GM21717 (cell line): ENCODE results near the gene NUMB.

ENCODE experiments used
- ATAC-seq: cut with Tn5 transposase; IDR thresholded peaks from one replicate; pipeline ENCODE4 v1.9.1; 2021; ENCODE audit warnings: mild to moderate bottlenecking, moderate library complexity; ENCODE audit not compliant: unreplicated experiment

Gene NUMB

DNA sequence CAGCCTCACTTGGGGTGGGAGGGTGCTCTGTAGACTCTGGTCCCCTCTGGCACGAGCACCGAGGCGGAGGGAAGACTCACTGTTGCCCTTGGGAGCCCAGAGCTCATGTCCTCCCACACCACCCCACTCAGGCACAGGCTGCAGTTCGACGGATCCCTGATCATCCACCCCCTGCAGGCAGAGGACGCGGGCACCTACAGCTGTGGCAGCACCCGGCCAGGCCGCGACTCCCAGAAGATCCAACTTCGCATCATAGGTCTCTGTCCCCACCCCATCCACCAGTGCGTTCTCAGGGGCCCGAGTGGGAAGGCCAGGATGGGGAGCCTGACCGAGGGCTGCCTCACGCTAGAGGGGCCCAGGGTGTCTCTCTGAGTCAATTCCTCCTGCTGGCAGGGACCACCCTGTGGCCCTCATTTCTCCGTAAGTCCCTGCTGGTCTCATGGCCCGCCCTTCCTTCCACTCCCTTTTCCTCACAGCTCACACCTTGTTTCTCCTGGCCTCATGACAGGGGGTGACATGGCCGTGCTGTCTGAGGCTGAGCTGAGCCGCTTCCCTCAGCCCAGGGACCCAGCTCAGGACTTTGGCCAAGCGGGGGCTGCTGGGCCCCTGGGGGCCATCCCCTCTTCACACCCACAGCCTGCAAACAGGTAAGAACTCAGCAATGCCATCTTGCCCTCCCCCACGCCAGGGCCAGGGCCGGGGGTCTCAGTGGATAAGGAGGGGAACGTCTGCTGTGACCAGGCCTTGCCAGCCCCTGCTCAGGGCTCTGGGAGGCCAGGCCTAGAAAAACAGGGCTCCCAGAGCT is 194.1 kb downstream of the NUMB start:
- no peak for ATAC-seq

DNA sequence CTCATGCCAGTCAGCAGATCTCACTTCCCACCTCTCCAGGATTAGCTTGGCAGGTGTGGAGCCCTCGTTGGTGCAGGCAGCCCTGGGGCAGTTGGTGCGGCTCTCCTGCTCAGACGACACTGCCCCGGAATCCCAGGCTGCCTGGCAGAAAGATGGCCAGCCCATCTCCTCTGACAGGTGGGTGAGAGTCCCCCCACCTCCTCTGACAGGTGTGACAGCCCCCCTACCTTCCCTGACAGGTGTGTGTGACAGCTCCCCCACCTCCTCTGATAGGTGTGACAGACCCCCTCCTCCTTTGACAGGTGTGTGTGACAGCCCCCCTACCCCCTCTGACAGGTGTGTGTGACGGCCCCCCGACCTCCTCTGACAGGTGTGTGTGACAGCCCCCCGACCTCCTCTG is 194.7 kb downstream of the NUMB start:
- ATAC-seq, result no peak

DNA sequence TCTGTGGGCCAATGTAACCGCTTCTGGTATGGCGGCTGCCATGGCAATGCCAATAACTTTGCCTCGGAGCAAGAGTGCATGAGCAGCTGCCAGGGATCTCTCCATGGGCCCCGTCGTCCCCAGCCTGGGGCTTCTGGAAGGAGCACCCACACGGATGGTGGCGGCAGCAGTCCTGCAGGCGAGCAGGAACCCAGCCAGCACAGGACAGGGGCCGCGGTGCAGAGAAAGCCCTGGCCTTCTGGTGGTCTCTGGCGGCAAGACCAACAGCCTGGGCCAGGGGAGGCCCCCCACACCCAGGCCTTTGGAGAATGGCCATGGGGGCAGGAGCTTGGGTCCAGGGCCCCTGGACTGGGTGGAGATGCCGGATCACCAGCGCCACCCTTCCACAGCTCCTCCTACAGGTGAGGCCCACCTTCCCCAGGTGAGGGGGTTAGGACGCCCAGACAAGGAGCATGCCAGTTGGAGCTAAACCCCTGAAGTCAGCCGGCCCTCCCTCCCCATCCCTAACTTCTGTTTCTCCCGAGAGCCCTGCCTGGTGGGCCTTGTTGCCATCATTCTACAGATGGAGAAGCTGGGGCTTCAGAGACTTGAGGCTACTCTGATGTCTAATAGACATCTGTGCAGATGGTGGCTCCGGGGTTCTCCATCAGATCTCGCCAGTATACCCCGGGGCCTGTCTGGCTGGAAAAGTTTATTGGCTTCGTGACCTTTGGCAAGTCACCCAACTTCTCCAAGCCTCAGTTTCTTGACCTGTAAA is 195.7 kb downstream of the NUMB start:
- no peak for ATAC-seq

DNA sequence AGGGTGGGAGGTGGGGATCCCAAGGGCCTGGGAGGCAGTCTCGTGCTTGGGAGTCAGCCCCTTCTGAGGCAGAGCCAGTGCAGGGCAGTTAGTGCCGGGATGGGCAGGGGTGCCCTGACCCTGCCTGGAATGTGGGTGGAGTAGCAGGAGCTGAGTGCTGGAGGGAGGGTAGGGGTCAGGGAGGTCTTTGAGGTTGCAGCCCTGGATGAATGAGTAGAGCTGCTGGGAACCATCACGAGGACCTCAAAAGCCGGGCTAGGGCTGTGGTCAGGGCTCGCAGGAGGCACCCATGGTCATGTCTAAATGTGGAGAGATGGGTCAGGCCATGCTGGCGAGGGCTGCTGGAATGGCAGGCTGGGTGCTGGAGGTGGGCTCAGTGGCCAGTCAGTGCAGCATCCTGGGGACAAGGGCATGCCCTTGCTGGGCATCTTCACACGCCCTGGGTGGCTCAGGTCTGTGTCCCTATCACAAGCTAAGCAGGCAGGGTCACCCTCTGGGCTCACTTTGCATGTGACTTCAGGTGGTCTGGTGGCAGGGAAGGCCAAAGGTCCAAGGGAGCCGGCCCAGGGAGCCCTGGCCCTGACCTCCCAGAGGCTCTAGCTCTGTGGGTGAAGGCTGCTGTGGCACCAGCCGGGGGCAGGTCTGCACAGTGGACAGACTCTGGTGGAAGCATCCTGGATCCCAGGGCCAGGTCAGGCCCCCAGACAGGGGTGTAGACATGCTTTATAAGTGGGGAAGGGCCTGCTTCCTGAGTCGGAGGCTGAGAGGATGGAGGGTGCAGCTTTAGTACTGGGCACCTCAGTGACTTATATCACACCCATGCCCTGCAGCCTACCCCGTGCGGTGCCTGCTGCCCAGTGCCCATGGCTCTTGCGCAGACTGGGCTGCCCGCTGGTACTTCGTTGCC is 196.6 kb downstream of the NUMB start:
- no peak for ATAC-seq

DNA sequence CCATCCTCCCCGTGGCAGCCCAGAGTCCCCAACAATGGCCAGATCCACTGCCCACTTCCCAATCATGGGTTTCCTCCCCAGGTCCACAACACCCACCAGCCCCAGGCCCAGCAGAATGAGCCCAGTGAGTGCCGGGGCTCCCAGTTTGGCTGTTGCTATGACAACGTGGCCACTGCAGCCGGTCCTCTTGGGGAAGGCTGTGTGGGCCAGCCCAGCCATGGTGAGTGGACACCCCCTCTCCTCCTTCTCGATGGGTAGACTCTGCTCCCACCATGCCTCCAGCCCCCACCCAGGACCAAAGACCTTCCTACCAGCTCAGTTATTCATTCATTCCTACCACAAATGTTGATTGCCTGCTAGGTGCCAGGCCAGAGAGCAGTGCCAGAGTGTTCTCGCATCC is 197.3 kb downstream of the NUMB start:
- ATAC-seq, result no peak

DNA sequence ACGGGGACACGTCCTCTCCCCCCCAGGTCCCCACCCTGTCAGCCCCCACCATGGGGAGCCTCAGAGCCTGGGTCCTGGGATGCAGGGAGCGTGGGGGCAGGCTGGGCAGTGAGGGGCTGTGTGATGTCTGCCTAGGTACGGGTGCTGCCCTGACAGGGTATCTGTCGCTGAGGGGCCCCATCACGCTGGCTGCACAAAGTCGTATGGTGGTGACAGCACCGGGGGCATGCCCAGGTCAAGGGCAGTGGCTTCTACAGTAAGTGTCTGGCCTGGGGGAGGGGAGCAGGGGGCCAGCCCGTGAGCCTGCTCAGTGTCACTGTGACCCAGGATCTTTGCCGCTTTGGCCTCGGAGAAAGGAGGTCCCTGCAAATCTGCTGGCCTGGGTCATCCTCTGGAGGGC is 197.8 kb downstream of the NUMB start:
- ATAC-seq, result no peak

DNA sequence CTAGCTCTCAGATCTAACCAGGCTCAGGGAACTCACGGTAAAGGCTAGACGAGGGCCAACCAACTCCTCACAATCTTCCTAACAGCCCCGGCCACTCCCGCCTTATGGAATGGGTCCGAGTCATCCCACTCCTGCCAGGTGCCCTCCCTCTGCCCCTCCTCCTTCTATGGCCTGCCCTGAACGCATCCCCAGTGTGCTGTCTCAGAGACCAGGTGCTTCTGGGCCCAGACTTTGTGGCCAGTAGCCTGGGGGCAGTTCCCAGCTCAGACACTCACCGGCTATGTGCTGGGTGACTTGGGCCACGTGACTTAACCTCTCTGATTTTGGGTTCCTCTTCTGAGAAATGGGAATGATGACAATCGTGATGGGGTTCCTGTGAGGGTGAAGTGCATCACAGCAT is 198.5 kb downstream of the NUMB start:
- no peak for ATAC-seq

DNA sequence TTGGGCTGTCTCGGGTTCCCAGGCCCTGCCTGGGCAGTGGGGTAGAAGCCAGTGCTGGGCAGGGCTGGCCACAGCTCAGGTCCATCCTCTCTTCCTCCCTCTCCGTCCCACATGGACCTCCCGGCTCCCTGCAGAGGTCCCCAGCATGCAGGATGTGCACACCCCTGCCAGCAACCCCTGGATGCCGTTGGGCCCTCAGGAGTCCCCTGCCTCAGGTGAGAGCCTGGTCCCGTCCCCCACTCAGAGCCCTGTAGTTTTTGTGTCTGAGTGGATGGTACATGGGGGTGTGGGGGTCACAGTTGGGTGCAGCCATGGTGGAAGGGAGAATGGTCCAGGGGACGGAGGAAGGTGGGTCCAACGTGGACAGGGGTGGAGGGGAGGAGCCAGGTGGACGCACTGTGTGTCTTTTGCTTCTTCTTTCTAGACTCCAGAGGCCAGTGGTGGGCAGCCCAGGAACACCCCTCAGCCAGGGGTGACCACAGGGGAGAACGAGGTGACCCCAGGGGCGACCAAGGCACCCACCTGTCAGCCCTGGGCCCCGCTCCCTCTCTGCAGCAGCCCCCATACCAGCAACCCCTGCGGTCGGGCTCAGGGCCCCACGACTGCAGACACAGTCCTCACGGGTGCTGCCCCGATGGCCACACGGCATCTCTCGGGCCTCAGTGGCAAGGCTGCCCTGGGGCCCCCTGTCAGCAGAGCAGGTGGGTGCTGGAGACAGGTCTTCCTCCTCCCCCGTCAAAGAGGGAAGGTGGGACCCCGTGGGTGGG is 199.3 kb downstream of the NUMB start:
- no peak for ATAC-seq

DNA sequence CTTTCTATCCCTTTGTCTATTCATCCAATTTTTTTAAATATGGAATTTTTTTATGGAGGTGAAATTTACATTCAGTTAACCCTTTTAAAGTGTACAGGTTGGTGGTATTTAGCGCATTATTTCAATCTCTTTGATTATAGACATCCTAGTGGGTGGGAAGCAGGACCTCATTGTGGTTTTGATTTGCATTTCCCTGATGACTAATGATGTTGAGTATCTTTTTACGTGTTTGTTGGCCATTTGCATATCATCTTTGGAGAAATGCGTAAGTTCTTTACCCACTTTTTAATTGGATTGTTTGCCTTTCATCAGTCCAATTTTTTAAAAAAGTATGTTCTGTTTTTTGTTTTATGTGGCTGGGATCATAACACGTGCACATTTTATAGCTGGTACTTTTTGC is 200.3 kb downstream of the NUMB start:
- no peak for ATAC-seq

DNA sequence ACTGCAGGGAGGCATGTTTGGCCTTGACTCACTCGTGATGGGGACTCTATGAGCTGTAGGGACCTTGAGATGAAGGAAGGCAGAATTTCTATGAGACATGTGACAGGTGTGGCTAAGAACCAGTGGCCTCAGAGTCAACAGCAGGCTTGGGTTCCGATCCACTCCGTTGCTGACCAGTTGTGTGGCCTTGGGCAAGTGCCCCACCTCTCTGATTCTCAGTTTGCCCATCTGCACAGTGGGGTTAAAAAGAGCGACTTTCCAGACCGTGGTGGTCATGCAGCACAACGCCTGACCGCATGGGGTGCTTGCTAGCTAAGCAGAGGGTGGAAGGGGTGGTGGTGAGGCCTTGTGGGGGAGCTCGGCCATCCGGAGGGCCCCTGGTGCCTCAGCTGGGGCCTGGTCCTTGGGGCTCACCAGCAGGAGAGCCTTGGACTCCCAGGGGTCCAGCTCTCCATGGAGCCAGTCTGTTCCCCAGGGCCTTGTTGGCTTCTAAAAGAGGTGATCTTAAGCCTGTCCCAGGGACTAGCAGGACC is 202.6 kb downstream of the NUMB start:
- ATAC-seq, result no peak

DNA sequence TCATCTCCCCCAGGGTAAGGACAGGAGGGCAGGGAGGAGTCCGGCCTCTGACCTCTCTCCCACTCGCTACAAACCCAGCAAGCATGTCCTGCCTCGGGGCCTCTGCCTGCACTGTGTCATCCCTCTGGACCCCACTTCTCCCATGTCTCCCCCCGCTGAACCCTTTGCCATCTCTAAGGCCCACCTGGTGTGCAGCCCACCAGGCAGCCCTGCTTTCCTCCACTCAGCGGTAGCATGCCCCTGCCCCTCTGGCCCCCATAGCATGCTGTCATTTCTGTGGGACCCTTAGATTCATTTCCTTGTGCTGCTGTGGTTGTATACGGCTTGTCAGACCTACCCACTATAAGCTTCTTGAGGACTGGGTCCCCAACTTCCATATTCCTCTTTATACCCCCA is 203.3 kb downstream of the NUMB start:
- no peak for ATAC-seq

DNA sequence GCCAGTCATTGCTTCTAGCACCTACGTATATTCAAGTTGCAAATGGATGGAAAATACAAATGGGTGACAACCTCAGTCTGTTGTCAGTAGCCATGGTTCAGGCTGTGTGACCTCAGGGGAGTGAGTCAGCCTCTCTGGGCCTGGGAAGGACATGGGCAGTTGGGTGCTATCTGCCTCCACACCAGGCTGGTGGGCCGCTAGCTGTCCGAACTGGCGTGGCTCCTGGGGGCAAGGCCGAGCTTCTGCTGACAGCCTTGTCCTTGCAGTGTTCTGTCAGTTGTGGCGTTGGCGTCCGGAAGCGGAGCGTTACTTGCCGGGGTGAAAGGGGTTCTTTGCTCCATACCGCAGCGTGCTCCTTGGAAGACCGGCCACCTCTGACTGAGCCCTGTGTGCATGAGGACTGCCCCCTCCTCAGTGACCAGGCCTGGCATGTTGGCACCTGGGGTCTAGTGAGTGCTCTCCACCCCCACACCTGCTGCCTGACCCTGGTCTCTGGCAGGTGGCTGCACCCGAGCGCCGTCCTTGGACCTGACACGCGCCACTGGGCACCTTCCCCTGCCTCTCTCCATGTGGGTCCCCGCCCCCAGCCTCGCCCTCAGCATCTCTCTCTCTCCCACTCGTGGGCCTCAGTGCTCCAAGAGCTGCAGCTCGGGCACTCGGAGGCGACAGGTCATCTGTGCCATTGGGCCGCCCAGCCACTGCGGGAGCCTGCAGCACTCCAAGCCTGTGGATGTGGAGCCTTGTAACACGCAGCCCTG is 203.9 kb downstream of the NUMB start:
- no peak for ATAC-seq

DNA sequence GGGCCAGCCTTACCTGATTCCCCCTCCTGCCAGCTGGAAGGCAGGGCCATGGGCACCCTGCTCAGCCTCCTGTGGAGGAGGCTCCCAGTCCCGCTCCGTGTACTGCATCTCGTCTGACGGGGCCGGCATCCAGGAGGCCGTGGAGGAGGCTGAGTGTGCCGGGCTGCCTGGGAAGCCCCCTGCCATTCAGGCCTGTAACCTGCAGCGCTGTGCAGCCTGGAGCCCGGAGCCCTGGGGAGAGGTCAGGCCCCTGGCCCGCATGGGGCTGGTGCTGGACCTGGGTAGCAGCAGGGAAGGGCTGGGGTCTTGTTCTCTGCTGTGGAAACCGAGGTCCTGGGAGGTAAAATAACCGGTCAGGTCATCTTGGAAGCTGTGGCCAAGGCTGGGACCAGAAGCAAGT is 204.6 kb downstream of the NUMB start:
- ATAC-seq, result no peak

DNA sequence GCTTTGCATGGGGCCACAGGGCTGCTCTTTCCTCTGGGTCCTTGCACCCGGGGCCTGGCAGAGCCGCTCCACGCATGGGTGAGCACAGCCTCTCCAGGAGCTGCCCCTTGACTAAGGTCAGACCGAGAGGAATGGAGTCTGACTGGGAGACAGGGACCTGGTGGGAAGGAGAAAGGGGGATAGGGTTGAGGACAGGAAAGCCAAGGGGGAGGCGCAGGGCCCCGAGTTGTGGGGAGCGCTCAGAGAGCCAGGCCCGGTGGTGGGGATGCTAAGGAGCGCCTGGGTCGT is 205.1 kb downstream of the NUMB start:
- no peak for ATAC-seq

DNA sequence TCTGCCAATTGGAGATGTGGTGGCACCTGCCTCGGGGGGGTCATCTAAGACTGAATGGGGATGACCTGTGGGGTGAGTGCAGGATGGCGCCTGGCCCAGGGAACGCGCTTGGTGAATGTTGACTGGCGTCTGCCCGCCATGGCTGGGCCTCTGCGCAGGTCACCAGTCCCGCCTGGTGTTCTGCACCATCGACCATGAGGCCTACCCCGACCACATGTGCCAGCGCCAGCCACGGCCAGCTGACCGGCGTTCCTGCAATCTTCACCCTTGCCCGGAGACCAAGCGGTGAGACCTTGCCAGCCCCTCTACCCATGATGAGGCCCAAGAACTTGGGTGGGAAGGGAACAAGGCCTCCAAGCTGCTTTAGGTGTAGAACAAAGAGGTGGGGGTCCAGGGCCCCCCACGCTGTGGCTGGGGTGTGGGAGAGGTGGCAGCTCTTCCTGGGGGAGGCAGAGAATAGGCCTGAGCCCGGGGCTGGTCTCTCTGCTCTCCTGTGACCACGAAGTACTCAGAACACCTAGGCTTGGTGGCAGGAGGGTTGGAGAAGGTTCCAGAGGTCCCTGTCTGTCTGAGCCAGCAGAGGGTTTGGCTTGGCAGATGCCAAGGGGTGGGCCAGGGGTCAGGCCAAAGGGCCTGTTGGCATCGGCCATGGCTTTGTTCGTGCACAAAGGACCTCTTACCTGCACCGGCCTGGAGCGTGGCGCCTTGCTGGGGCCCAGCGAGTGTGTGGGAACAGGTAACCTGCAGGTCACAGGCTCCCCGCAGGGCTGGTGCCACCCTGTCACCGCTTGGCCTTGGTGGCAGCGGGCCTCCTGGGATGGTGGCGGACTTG is 205.6 kb downstream of the NUMB start:
- no peak for ATAC-seq

DNA sequence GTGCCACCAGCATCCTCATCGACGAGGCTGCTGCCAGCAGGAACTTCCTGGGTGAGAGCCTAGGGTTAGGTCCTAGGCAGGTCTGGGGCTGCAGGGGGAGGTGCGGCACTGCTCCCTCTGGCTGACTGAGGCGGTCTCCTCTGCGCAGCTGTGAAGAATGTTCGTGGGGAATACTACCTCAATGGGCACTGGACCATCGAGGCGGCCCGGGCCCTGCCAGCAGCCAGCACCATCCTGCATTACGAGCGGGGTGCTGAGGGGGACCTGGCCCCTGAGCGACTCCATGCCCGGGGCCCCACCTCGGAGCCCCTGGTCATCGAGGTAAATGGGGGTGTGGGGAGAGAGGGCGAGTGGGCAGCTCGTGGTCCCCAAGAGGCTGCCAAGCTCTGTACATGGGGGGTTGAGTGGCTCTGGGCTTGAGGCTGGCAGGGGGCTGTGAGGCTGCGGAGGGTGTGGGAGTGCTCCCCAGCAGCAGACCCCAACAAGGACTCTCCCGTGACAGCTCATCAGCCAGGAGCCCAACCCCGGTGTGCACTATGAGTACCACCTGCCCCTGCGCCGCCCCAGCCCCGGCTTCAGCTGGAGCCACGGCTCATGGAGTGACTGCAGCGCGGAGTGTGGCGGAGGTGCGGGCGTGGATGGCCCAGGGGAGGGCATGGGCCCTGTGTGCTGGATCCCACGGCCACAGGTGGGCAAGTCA is 206.7 kb downstream of the NUMB start:
- no peak for ATAC-seq

DNA sequence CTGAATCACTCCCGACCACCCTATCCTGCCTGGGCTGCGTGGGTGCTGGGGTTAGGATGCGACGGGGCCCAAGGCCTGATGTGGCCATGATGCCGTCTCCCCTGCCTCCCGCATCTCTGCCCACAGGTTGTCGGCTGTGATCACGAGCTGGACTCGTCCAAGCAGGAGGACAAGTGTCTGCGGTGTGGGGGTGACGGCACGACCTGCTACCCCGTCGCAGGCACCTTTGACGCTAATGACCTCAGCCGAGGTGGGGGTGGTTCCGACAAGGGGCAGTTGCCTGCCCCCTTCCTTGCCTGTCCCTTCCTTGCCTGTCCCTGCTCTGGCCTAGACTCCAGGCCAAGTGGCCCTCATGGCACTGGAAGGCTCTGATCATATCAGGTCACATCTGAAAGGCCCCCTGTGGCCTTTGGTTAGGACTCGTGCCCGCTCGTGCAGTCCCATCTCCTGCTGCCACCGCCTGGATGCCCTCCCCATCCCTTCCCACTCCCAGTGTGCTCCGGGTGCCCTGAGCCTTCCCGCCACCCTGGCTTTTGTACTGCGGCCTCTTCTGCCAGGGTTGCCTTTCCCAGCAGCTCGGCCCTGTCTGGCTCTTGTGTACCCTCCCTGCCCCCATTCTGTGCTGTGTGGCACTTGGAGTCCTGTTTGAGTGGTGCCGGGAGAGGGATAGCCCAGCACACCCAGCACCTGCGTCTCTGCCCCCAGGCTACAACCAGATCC is 207.4 kb downstream of the NUMB start:
- ATAC-seq, result no peak

DNA sequence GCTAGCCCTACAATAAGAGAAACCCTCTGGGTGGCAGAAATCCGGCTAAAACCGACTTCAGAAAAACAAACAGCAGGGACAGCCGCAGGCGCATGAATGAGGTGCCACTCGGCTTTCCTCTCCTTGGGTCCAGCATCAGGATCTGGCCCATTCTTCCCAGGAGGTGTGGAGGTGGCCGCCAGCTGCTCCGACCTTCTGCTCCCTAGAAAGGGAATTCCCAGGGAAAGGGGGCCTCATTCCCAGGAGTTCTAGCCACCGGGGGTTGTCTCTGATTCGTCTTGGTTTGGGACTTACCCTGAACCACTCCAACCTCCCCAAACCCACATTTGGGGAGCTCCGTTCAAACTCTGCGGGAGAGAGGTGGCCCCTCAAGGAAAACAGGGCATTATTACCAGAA is 208.0 kb downstream of the NUMB start:
- no peak for ATAC-seq
